Mesangial cell (primary cell): Measurements from ENCODE around the gene ABCG5. TPM values are rescaled to one million over a fixed set of nuclear protein-coding genes. Genes with fewer than 3 reads are reported as not detected.

Source experiments
- total RNA-seq: library from RNA; depleted of rRNA; stranded (reverse); fragments of >200 nt; gene quantifications from 2 replicates; pipeline ENCODE4 v1.2.3, GENCODE V29; 2015

Gene ABCG5
- not detected in 2 replicates for total RNA-seq

GRCh38 chr2:43838560-43839267 lies at the start of gene ABCG5, which contains the start of gene ABCG8:
Gene ABCG5, minus strand, starts transcription at chr2:43838839. Its CDS starts 160 bp downstream, at chr2:43838679.
Gene ABCG8, plus strand, starts transcription at chr2:43838971. Its CDS starts 83 bp downstream, at chr2:43839054.

GRCh38 chr2:43773876-43774613 lies 64.6 kb downstream of the ABCG5 start, which contains the start of gene DYNC2LI1:
Gene DYNC2LI1, plus strand, starts transcription at chr2:43774039. Its CDS starts 100 bp downstream, at chr2:43774139.

Other genes starting within 250 kb of the ABCG5 start
- gene THADA, start 242.8 kb downstream of the ABCG5 start, total RNA-seq, result 11.0 and 16.3 TPM in 2 replicates
- 2.8 and 8.2 TPM in 2 replicates for gene PLEKHH2, start 201.6 kb downstream of the ABCG5 start, total RNA-seq
- 0.33 and 1.1 TPM in 2 replicates for gene C1GALT1C1L, start 162.4 kb downstream of the ABCG5 start, total RNA-seq
- gene DYNC2LI1, start 64.8 kb downstream of the ABCG5 start, total RNA-seq, result 7.3 and 24.3 TPM in 2 replicates
- not detected in 2 replicates for gene ABCG8, start 132 bp upstream of the ABCG5 start, total RNA-seq
- 37.2 and 38.7 TPM in 2 replicates for gene LRPPRC, start 157.2 kb upstream of the ABCG5 start, total RNA-seq